GM19025 (cell line): Measurements from ENCODE around the gene MAP3K21.

Experiments
- ATAC-seq: cut with Tn5 transposase; IDR thresholded peaks from one replicate; pipeline ENCODE4 v1.9.1; 2021; ENCODE audit warnings: mild to moderate bottlenecking, low read depth, moderate library complexity; ENCODE audit not compliant: unreplicated experiment

The MAP3K21 gene

DNA sequence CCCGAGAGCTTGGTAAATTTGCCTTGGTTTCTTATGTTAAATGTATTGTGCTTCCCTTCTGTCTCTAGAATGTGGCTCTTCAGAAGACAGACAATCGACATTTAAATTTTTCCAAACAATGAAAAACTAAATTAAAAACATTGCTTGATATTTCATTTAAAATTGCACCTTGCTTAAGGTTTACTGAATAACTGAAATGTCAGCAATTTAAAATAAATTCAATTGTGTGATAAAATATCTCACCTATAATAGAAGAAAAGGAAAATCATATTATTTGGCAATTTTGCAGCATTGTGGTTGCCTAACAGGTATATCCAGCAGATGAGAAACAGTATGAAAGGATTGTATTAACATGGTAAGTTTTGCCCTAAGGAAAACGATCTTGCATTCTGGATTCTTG is 56.5 kb downstream of the MAP3K21 start:
- ATAC-seq = no peak

DNA sequence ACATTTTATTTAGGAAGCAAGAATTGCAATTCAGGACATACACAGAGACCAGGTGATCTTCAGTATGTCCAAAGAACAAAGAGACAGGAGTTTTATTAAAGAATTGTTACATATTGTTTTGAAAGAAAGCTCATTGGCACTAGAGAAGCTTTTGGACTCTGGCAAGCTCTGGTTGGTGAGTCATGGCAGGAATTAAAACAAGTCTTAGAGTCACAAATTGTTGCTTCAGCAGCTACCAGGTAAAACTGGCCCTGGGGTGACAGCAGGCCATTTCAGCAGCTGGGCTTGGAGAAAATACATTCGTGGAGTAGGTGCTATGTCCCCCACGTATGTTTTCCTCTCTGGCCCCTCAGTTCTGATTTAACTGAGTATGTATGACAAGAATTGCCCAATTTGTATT is 58.8 kb downstream of the MAP3K21 start:
- ATAC-seq = no peak

DNA sequence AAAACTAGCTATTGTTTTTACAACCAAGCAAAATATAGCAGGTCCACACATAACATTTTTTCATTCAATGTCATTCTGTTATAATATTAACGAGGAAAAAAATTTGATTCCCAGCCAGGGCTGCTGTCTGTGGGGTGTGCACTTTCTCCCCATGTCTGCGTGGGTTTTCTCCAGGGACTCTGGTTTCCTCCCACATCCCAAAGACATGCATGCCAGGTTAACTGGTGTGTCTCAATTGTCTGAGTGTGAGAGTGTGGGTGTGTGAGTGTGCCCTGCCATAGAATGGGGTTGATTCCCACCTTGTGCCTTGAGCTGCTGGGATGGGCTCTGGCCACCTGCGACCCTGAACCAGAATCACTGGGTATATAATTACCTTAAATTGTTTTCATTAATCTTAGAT is 60.1 kb downstream of the MAP3K21 start:
- ATAC-seq = no peak

DNA sequence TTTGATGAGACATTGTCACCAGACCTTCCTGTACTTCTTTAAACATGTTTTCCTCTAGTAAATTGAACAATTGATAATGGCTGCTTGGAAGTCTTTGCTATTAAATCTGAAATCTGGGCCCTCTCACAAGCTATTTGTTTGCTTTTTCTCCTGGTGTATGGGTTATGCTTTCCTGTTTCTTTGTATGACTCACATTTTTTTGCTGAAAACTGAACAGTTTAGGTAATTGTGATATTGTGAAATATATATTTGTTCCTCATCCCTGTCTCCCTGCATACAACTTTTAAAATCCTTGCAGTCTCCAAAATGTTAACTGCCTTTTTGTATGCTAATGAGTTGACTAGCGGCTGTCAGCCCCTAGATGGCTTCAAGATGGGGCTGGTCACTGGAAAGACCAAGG is 61.6 kb downstream of the MAP3K21 start:
- ATAC-seq = no peak

DNA sequence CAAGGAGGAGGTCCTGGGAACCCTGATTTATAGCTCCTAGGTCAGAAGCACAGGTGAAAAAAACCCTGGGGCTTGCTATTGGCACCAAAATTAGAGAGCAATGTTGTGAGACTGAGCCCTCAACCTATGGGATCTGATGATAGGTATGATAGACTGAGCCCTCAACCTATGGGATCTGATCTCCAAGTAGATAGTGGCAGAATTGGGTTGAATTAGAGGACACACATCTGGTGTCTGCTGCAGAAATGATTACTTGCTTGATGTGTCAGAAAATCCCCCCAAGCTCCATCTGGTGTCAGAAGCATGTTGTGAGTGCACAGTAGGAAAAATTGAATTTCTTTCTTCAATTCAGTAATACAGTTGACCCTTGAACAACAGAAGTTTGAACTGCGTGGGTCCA is 62.4 kb downstream of the MAP3K21 start:
- ATAC-seq = no peak

DNA sequence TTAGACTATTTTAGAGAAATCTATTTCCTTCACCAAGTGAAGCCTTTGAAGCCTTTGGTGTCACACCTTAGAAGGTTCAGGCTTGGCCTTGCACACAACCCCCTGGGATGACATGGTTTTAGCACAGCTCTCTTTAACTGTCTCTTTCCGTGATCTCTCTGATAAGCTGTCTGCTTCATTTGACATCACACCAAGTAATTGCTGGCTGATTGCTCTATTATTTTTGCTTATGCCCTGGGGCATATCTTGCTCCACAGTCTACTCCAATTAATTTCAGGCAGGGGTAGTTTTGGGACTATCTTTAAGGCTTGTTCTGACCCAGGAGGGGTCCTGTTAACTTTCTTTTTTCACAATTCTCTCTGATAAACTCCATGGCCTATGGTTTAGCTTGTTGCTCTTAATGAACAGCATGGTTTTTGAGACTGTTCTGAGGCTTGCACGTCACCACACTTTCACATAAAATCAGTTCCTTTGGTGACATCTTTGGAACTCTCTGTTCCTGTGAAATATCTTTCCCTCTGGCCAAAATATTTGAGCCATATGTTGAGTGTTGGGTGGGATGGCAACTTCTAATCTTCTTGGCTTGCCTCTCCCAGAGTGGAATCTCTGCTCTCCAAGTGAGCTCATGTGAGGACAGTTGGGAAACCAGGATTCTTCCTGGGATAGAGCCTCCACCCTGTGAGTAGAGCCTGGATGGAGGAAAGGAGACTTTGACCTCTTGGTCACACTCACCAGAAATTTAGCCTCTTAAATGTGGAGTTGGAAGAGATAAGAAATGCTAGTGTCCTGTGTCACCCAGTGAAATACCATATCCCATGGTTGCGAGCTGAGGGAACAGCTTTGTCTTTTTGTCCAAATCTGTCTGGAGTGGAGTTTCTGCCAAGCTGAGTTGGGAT is 63.6 kb downstream of the MAP3K21 start:
- no peak for ATAC-seq

DNA sequence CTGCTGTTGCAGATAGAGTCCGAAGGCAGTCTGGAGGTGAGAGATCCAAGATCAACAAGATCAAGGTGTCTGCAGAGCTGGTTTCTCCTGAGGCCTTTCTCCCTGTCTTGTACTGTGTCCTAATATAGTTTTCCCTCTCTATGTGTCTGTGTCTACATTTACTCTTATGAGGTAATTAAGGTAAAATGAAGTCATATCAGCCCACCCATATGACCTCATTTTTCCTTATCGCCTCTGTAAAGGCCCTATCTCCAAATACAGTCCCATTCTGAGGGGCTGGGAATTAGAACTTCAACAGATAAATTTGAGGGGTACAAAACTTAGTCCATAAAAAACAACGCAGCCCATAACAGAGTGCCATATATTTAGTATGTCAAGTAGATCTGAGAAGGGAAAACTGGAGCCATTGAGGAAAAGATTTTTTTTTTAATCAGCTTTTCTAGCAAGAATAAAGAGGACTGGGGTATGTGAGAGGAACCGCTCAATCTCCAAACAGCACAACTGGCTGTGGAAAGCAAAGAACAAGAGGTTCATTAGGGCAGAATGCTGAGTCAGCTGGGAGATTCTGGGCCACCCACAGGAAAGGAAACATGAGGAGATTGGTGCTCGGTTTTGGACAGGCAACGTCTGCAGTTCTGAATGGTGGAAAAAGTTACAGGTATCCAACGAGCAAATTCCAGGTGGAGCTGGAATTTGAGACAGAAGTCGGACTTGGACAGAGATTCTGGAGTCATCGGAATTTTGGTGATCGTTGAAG is 65.7 kb downstream of the MAP3K21 start:
- no peak for ATAC-seq

DNA sequence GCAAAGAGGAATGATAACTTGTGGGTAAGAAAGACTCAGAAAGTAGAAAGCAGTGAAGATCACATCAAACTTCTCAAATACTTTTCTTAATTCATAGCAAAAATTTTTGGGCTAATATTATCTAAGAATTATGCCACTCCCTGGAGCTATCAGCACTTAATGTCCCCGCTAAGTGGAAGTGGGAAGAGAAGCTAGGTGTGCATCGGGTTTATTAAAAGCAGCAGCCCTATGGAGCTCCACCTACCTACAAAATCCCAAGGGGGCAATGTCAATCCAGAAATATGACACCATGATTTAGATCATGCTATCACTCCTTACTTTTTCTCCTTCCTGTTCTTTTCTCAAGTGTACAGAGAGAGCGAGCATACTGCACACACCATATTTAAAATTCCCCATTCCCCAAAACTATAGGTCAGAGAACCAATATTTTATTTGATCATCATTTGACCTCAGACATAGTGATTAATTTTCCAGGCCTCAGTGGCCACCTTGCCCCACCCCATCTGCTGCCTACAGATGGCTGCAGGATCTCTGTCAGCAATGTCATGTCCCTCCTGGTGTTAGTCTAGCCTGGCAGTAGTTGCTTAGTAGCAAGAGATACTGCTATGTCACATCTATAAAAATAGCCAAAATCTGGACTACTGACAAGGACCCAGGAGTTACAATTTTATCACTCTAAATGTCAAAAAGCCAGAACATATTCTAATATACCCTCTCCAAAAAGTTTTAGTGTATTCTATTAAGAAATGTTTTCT is 66.6 kb downstream of the MAP3K21 start:
- no peak for ATAC-seq

DNA sequence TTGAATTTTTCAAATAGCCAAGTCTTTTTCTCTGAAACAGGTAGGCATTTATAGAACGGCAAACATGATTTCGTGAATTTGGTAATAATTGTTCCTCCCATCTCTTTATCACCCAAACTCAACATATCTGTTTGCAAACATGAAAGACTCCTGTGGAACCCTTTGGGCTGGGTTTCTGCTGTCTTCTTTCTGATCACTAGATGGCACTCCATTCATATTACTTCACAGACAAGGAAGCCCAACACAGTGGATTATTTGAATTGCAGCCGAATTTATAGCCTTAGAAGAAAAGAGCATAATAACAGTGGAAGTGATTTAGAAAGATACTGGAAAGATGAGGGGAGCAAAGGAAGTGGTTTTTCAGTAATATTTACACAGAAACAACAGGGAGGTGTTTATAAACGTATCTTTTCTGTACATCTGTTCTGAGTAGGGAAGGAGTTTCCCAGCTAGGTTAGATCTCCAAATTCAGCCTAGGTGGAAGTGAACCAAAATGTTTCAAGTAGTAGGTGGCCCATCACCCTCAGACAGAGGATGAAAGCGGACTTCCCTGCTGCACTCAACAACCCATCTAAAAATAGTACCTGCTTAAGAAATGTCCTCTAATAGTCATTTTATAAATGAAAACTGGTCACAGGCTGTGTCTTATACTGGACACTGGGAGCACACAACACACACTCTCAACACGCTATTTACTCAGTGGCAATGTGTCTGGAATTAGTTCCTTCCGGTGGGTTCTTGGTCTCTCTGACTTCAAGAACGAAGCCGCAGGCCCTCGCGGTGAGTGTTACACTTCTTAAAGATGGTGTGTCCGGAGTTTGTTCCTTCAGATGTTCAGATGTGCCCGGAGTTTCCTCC is 67.6 kb downstream of the MAP3K21 start:
- no peak for ATAC-seq

DNA sequence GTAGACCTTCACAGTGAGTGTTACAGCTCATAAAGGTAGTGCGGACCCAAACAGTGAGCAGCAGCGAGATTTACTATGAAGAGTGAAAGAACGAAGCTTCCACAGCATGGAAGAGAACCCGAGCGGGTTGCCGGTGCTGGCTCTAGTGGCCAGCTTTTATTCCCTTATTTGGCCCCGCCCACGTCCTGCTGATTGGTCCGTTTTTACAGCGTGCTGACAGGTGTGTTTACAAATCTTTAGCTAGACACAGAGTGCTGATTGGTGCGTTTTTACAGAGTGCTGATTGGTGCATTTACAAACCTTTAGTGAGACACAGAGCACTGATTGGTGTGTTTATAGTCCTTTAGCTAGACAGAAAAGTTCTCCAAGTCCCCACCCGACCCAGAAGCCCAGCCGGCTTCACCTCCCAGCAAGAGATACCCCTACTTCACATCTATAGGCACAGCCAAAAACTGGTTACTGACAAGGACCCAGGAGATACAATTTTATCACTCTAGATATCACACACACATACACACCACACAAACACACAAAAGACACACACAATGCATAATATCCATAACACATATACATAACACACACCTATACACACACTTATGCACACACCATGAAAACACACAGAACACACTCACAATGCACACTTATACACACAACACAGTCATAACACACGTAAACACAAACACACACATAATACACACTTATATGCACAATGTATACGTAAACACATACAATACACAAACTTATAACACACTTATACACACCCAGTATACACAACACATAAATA is 68.5 kb downstream of the MAP3K21 start:
- no peak for ATAC-seq

DNA sequence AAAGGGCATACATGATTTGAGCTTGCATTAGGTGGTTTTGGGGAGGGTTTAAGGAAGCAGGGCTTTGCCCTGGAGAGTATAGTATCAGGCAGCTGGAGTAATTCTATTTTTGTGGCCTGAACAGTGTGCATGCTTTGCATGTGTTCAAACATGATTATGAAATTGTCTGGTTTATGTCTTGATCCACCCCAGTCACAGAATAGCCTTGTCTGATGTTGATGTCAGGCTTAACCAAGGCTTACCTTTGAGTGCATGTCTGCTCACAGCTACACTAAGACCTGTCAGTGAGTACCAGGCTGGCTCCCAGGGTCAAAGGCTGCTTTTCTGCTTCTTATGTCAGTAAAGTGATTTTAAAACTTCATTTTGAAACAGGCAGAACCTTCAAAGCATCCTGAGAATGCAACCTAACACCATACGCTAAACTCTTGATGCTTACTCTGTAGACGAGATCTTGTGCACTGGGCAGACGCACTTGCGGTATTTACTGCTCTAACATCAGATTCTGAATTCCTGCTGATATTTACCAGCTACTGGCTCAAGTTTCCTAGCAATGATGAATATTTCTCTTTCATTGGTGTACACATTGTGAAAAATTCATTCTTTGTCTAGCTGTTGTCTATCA is 78.9 kb downstream of the MAP3K21 start:
- ATAC-seq = no peak

DNA sequence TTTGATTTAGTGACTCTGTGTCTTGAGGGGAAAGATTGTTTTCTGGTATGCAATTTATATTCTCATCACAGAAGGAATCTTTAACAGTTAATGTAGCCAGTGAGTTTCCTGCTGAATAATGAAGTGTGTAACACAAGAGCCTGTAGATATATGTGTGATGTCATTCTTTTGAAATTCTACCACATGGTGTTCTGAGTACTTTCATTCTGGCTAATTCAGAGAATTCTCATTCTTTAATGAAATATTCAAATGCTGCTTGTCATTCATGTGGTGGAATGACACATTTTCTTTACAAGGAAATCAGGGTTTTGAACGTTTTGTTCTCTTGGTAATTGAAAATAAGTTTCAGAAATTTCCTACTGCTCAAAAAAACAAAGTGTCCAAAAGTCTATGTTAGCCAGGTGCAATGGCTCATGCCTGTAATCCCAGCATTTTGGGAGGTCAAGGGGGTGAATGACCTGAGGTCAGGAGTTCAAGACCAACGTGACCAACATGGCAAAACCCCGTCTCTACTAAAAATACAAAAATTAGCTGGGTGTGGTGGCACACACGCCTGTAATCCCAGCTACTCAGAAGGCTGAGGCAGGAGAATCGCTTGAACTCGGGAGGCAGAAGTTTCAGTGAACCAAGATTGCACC is 79.6 kb downstream of the MAP3K21 start:
- ATAC-seq = no peak

DNA sequence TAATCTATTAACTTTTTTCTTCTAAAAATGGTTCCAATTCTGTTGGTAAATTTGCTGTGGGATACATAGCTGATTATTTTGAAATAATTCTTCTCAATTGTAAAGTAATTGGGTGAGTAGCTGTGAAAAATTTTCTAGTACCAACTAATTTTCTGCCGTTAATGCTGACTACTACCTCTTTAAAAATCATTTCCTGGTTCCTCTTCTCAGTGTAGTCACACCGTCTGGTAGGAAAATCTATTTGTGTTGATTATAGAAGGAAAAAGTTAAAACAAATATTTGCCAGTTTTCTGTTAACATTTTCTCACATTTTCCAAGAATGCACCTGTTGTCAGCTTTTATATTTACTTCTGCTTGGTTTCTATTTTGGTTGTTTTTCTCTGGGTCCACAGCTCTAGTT is 82.0 kb downstream of the MAP3K21 start:
- no peak for ATAC-seq

DNA sequence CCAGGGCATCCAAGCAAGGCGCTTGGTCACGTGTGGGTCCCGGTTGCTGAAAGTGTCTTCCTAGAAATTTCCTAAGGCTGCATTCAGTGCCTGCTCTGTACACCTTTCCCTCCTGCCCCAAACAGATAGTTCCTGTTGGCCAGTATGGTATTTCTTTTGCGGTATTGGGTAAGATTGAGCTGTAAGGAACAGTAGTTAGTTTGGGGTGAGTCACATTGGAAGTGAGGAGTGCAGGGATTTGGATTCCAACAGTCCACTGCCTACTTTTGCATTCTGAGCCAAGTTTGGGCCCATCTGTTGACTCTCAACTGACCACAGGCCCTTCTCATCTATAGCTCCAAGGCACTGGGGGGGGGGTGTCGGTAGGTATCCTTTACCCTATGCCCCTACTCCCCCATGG is 83.4 kb downstream of the MAP3K21 start:
- no peak for ATAC-seq

DNA sequence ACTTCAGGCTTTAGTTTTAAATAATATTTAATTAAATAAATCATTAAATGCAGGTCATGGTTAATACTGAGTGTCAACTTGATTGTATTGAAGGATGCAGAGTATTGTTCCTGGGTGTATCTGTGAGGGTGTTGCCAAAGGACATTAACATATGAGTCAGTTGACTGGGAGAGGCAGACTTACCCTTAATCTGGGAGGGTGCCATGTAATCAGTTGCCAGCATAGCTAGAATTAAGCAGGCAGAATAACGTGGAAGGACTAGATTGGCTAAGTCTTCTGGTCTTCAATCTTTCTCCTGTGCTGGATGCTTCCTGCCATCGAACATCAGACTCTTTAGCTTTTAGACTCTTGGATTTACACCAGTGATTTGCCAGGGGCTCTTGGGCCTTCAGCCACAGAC is 85.3 kb downstream of the MAP3K21 start:
- ATAC-seq = no peak

DNA sequence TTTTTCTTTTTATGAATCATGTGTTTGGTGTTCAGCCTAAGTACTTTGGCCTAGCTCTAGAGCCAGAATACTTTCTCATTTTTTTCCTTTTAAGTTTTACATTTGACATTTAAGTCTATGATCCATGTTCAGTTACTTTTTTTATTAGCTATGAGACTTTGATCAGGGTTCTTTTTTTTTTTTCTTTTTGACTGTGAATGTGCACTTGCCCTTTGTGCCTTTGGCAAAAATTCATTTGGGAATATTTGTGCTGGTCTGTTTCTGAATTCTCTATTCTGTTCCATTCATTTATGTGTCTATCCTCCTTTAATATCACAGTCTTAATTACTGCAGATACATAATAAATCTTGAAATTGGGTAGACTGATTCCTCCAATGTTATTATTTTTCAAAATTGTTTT is 93.8 kb downstream of the MAP3K21 start:
- no peak for ATAC-seq

DNA sequence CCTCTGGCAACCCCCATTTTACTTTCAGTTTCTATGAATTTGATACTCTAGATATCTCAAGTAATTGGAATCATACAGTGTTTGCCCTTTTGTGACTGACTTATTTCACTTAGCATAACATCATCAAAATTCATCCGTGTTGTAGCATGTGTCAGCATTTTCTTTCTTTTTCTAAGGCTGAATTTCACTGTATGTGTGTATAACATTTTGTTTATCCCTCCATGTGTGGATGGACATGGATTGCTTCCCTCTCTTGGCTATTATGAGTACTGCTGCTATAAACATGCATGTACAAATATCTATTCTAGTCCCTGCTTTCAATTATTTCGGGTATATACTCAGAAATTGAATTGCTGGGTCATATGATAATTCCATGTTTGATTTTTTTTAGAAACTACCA is 97.3 kb downstream of the MAP3K21 start:
- ATAC-seq = no peak

DNA sequence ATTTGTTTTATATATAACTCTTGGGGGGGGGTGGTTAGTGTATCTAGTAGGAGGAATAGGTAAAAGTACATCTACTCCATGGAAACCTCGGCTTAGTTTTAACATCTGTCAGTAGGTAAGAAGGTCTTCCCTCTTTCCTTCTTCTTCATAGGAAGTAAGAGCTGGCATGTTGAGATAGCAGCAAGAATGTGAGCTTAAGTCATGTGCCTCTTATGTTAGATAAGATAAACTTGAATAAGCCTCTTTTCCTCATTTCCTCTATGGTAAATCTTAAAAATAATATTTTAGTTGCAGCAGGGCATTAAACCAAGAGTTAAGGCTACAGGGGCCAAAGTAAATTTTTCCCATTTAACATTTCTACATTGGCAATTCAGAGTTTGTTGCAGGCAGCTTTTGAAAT is 100.4 kb downstream of the MAP3K21 start:
- no peak for ATAC-seq
